Stimulated activated CD4-positive, alpha-beta T cell treated with anti-CD3 and anti-CD28 coated beads, Interleukin-4, amount 100 ng/mL, for 24 hours (primary cell): ENCODE data around the gene ELOVL6.
"Not testable (repeated sequence)": the region's sequence is repeated elsewhere in the genome, so short reads cannot be mapped to it uniquely, and the experiment has no call there.

Source experiments
- DNase-seq: peaks from one replicate; pipeline ENCODE4 v3.0.0-alpha.2; 2020

The ELOVL6 gene

GRCh38 chr4:110196206-110196870, 2.1 kb downstream of the ELOVL6 start:
- peak; percentile 32 for DNase-seq

GRCh38 chr4:110195561-110196205, 2.7 kb downstream of the ELOVL6 start:
- peak; percentile 13 for DNase-seq

- peak; percentile 78 for DNase-seq
Measured at GRCh38 chr4:110193822-110194761, 4.3 kb downstream of the ELOVL6 start.

- DNase-seq: not testable (repeated sequence)
Measured at GRCh38 chr4:110193287-110193686, 5.1 kb downstream of the ELOVL6 start.

GRCh38 chr4:110190249-110190648, 8.2 kb downstream of the ELOVL6 start:
- DNase-seq: no peak

GRCh38 chr4:110188113-110188512, 10.3 kb downstream of the ELOVL6 start:
- no peak for DNase-seq

- DNase-seq: no peak
Measured at GRCh38 chr4:110184791-110185155, 13.6 kb downstream of the ELOVL6 start.

- no peak for DNase-seq
Measured at GRCh38 chr4:110184140-110184790, 14.2 kb downstream of the ELOVL6 start.

GRCh38 chr4:110183643-110184042, 14.8 kb downstream of the ELOVL6 start:
- no peak for DNase-seq

GRCh38 chr4:110183058-110183457, 15.4 kb downstream of the ELOVL6 start:
- no peak for DNase-seq

- DNase-seq: no peak
Measured at GRCh38 chr4:110181890-110182289, 16.5 kb downstream of the ELOVL6 start.

- DNase-seq: no peak
Measured at GRCh38 chr4:110175634-110176033, 22.8 kb downstream of the ELOVL6 start.

- DNase-seq: no peak
Measured at GRCh38 chr4:110172972-110173371, 25.4 kb downstream of the ELOVL6 start.

GRCh38 chr4:110171971-110172370, 26.4 kb downstream of the ELOVL6 start:
- DNase-seq: no peak

GRCh38 chr4:110170861-110171260, 27.6 kb downstream of the ELOVL6 start:
- no peak for DNase-seq

GRCh38 chr4:110165382-110166286, 32.8 kb downstream of the ELOVL6 start:
- DNase-seq: peak; percentile 71

- DNase-seq: no peak
Measured at GRCh38 chr4:110164856-110165255, 33.6 kb downstream of the ELOVL6 start.

GRCh38 chr4:110164251-110164650, 34.2 kb downstream of the ELOVL6 start:
- DNase-seq: no peak

- DNase-seq: no peak
Measured at GRCh38 chr4:110163327-110164069, 34.9 kb downstream of the ELOVL6 start.

- no peak for DNase-seq
Measured at GRCh38 chr4:110160618-110161017, 37.8 kb downstream of the ELOVL6 start.

GRCh38 chr4:110159541-110159940, 38.9 kb downstream of the ELOVL6 start:
- no peak for DNase-seq
